SK-N-SH (cell line): ENCODE results near the gene LUC7L3. TPM values are rescaled to one million over a fixed set of nuclear protein-coding genes. Genes with fewer than 3 reads are reported as not detected.

Experiments used
- CTCF ChIA-PET: fragments of 300-600, 350-600 bp; formaldehyde crosslinking; extraction: SDS; loops from one replicate; lab custom pipeline; 2021; lab: Yijun Ruan, JAX
- POLR2A ChIA-PET: fragments of 350-600 bp; sonication (Branson Sonifier 250); formaldehyde crosslinking; extraction: SDS; loops from one replicate; lab custom pipeline; 2020; ENCODE audit warnings: antibody characterized with exemption, inconsistent platforms; lab: Yijun Ruan, JAX
- DNase-seq: peaks from one replicate; pipeline ENCODE4 v3.0.0; 2012
- H2AFZ ChIP-seq: fragments of 200-600 bp; sonication (generic); 2 replicates; pipeline ENCODE4 v1.8.1; 2016; ENCODE audit warnings: antibody characterized with exemption, mild to moderate bottlenecking, low read depth
- H3F3A ChIP-seq: fragments of 200-600 bp; sonication (generic); replicated peaks from 2 replicates; pipeline ENCODE3; 2016; ENCODE audit warnings: antibody characterized with exemption, mild to moderate bottlenecking; ENCODE audit not compliant: insufficient read depth
- H3K27ac ChIP-seq, 2 experiments: fragments of 200-500 bp in 1 of 2; fragments of 200-600 bp in 1 of 2; sonication (Bioruptor generic) in 1 of 2; sonication (generic), shearing (Covaris generic) in 1 of 2; 2 replicates each; pipeline versions ENCODE4 v1.5.1 to v1.6.1; 2014 to 2016; ENCODE audit warnings: low read depth in 2 of 2, inconsistent platforms in 1 of 2, low read length in 1 of 2, mild to moderate bottlenecking in 1 of 2, mixed read lengths in 1 of 2
- H3K27me3 ChIP-seq: fragments of 200-600 bp; sonication (generic), shearing (Covaris generic); 2 replicates; pipeline ENCODE4 v1.6.1; 2016; ENCODE audit warnings: mixed run types; ENCODE audit not compliant: insufficient read depth
- H3K36me3 ChIP-seq, 2 experiments: fragments of 200-500 bp in 1 of 2; fragments of 200-600 bp in 1 of 2; sonication (Bioruptor generic) in 1 of 2; sonication (generic) in 1 of 2; replicated peaks in 1 of 2; 2 replicates each; pipeline versions ENCODE3 to v1.5.1; 2014 to 2016; ENCODE audit warnings: low read length in 1 of 2, mild to moderate bottlenecking in 1 of 2; ENCODE audit not compliant: insufficient read depth in 2 of 2, control insufficient read depth in 1 of 2
- H3K4me1 ChIP-seq, 2 experiments: fragments of 200-500 bp in 1 of 2; fragments of 200-600 bp in 1 of 2; sonication (Bioruptor generic) in 1 of 2; sonication (generic), shearing (Covaris generic) in 1 of 2; 2 replicates each; pipeline versions ENCODE4 v1.5.1 to v1.6.1; 2014 to 2016; ENCODE audit warnings: low read depth in 1 of 2, low read length in 1 of 2, mixed run types in 1 of 2; ENCODE audit not compliant: insufficient read depth in 2 of 2, control insufficient read depth in 1 of 2
- H3K4me2 ChIP-seq: fragments of 200-600 bp; sonication (generic), shearing (Covaris generic); 2 replicates; pipeline ENCODE4 v1.6.1; 2017; ENCODE audit warnings: mixed run types
- H3K4me3 ChIP-seq, 2 experiments: fragments of 200-500 bp in 1 of 2; fragments of 200-600 bp in 1 of 2; sonication (Bioruptor generic) in 1 of 2; sonication (generic), shearing (Covaris generic) in 1 of 2; 2 replicates each; pipeline versions ENCODE4 v1.5.1 to v1.8.1; 2014 to 2016; ENCODE audit warnings: low read depth in 2 of 2, inconsistent platforms in 1 of 2, low read length in 1 of 2, mild to moderate bottlenecking in 1 of 2, mixed read lengths in 1 of 2, moderate library complexity in 1 of 2
- H3K79me2 ChIP-seq: fragments of 200-600 bp; sonication (generic); 2 replicates; pipeline ENCODE4 v1.8.1; 2017; ENCODE audit warnings: mild to moderate bottlenecking; ENCODE audit not compliant: insufficient read depth
- H3K9ac ChIP-seq: fragments of 200-600 bp; sonication (generic); 2 replicates; pipeline ENCODE4 v1.6.1; 2017; ENCODE audit warnings: mixed run types
- H3K9me2 ChIP-seq: fragments of 200-600 bp; sonication (generic); 2 replicates; pipeline ENCODE4 v1.6.1; 2017; ENCODE audit warnings: mixed run types
- H3K9me3 ChIP-seq: fragments of 200-600 bp; sonication (generic); 2 replicates; pipeline ENCODE4 v1.6.1; 2017; ENCODE audit warnings: mixed run types, mild to moderate bottlenecking, moderate library complexity
- H4K20me1 ChIP-seq: fragments of 200-600 bp; sonication (generic); 2 replicates; pipeline ENCODE4 v1.6.1; 2017; ENCODE audit warnings: mild to moderate bottlenecking, mixed run types; ENCODE audit not compliant: insufficient read depth
- CHD2 ChIP-seq: fragments of 150-350 bp; IDR thresholded peaks from 2 replicates; pipeline ENCODE4 v1.6.1; 2018; ENCODE audit warnings: low read length; ENCODE audit not compliant: partially characterized antibody
- EP300 ChIP-seq, 2 experiments: IDR thresholded peaks; 2 replicates each; pipeline versions ENCODE4 v1.4.0 to v1.6.1; 2012; ENCODE audit warnings: borderline replicate concordance in 1 of 2, low read depth in 1 of 2, low read length in 1 of 2
- EZH2phosphoT487 ChIP-seq: fragments of 200-600 bp; sonication (generic); IDR thresholded peaks from 2 replicates; pipeline ENCODE4 v1.6.1; 2017; ENCODE audit warnings: low read depth, mixed run types, mild to moderate bottlenecking, antibody characterized with exemption, moderate library complexity, borderline replicate concordance
- FOSL2 ChIP-seq: IDR thresholded peaks from 2 replicates; pipeline ENCODE4 v1.4.0; 2012; ENCODE audit warnings: low read depth, mild to moderate bottlenecking, moderate library complexity, borderline replicate concordance
- GATA2 ChIP-seq: sonication (generic); formaldehyde crosslinking; IDR thresholded peaks from 2 replicates; pipeline ENCODE4 v1.5.0; 2020; ENCODE audit warnings: mild to moderate bottlenecking, missing genetic modification reagents
- NRF1 ChIP-seq: IDR thresholded peaks from 2 replicates; pipeline ENCODE4 v1.6.1; 2012; ENCODE audit warnings: low read depth, mild to moderate bottlenecking, low read length
- RAD21 ChIP-seq: IDR thresholded peaks from 2 replicates; pipeline ENCODE4 v1.6.1; 2012; ENCODE audit warnings: mild to moderate bottlenecking, low read length
- RFX5 ChIP-seq: IDR thresholded peaks from 2 replicates; pipeline ENCODE4 v1.6.1; 2012; ENCODE audit warnings: mild to moderate bottlenecking, improper control_type of control experiment, low read length
- TAF1 ChIP-seq: IDR thresholded peaks from 2 replicates; pipeline ENCODE4 v1.6.1; 2012; ENCODE audit warnings: low read depth, mild to moderate bottlenecking, low read length, moderate library complexity, borderline replicate concordance
- TEAD4 ChIP-seq: IDR thresholded peaks from 2 replicates; pipeline ENCODE4 v1.4.0; 2012; ENCODE audit warnings: mild to moderate bottlenecking, borderline replicate concordance; ENCODE audit not compliant: insufficient read depth
- USF1 ChIP-seq: IDR thresholded peaks from 2 replicates; pipeline ENCODE4 v1.4.0; 2012; ENCODE audit warnings: low read depth, borderline replicate concordance
- USF2 ChIP-seq: fragments of 150-350 bp; IDR thresholded peaks from 2 replicates; pipeline ENCODE4 v1.6.1; 2017; ENCODE audit warnings: antibody characterized with exemption, low read length, low read depth, borderline replicate concordance
- WGBS: methylation state at CpG from one replicate; pipeline ENCODE4 v1.1.6; 2017; ENCODE audit warnings: low lambda C conversion rate; 5-methylcytosine and 5-hydroxymethylcytosine counted together
- polyA plus RNA-seq, 3 experiments: library from polyadenylated mRNA; depleted of rRNA; stranded (reverse); fragments of >200 nt; gene quantifications; 2 replicates each; pipeline ENCODE4 v1.2.3, GENCODE V29; 2012

LUC7L3 gene
- polyA plus RNA-seq, 1 of the 3 experiments (the other 2 are of a cell fraction): 154 TPM

- CTCF ChIA-PET: interaction anchor here (1.0 to 21.2 kb wide), 7 partner anchors 9 to 215 kb away, joined by 3 to 799 read pairs (median 40); partner anchors contain the start of genes ABCC3, ANKRD40 and SPATA20
- WGBS: 94% methylated on average over 3 of the region's 3 CpGs
- POLR2A ChIA-PET: interaction anchor here (0.9 kb wide), 1 partner anchor 10 kb away, joined by 5 read pairs; no protein-coding TSS in a partner anchor
These were observed 22.3 kb upstream of the LUC7L3 start for GRCh38 chr17:50697062-50697461.

GRCh38 chr17:50697663-50698272 lies 21.6 kb upstream of the LUC7L3 start:
- Histone ChIP-seq H2AFZ (no peak overlapping the region), H3K27me3 (no peaks in the 10 kb centered on the region), H3K9ac (no peak overlapping the region)
- TF ChIP-seq RAD21 (peak; percentile 31), TEAD4 (no peak), NRF1 (no peak)
- TF ChIP-seq, all 33 proteins: peak for 1
- Histone ChIP-seq H3F3A (peaks cover 52% of the 10 kb centered on the region), H3K36me3 (peaks cover 71 to 72% of the 10 kb centered on the region in 2 experiments), H3K4me2 (no peak overlapping the region), H3K27ac (no peak overlapping the region), H3K4me1 (peaks cover 10 to 25% of the 10 kb centered on the region in 2 experiments), H3K4me3 (no peak overlapping the region), H3K9me3 (no peaks in the 10 kb centered on the region), H4K20me1 (peaks cover 25% of the 10 kb centered on the region), H3K9me2 (no peaks in the 10 kb centered on the region), H3K79me2 (peaks cover 37% of the 10 kb centered on the region)
- 69% methylated on average over 3 of the region's 3 CpGs for WGBS
- no peak for DNase-seq
- ChIA-PET POLR2A (no interaction called here), CTCF (interaction anchor here (1.0 to 21.2 kb wide), 8 partner anchors 9 to 216 kb away, joined by 3 to 799 read pairs (median 22); partner anchors contain the start of genes ABCC3, ANKRD40 and SPATA20)

More at GRCh38 chr17:50697062-50697461, 22.3 kb upstream of the LUC7L3 start:
- peaks cover 18% of the 10 kb centered on the region for H4K20me1 ChIP-seq
- H3K9ac ChIP-seq: no peak overlapping the region
- DNase-seq: no peak
- H3K4me3 ChIP-seq: no peak overlapping the region
- H3K27me3 ChIP-seq: no peaks in the 10 kb centered on the region
- peaks cover 17 to 32% of the 10 kb centered on the region in 2 experiments for H3K4me1 ChIP-seq
- no peaks in the 10 kb centered on the region for H3K9me3 ChIP-seq
- H3K36me3 ChIP-seq: peaks cover 70 to 77% of the 10 kb centered on the region in 2 experiments
- H3K79me2 ChIP-seq: peaks cover 30% of the 10 kb centered on the region
- H3K4me2 ChIP-seq: no peak overlapping the region
- no peaks in the 10 kb centered on the region for H3K9me2 ChIP-seq
- TF ChIP-seq GATA2 (no peak), USF1 (no peak), EZH2phosphoT487 (no peak), RFX5 (no peak), USF2 (no peak), EP300 (IDR thresholded peaks at IDR 0.05; ENCODE audit: borderline replicate concordance in 1 of 2, low read depth in 1 of 2, low read length in 1 of 2) (no peak), TAF1 (no peak), FOSL2 (no peak), CHD2 (no peak)
- H2AFZ ChIP-seq: no peak overlapping the region
- peaks cover 54% of the 10 kb centered on the region for H3F3A ChIP-seq
- no peak overlapping the region for H3K27ac ChIP-seq
